Aorta (tissue), 5 donors: ENCODE measurements around the gene LRRC8E. TPM values are rescaled to one million over a fixed set of nuclear protein-coding genes. Genes with fewer than 3 reads are reported as not detected.

Experiments used
- ATAC-seq: fragments of 200-7000 bp; cut with Tn5 transposase; one replicate; pipeline ENCODE4 v1.9.1; 2022; ENCODE audit warnings: moderate library complexity; ENCODE audit not compliant: low FRiP score
- DNase-seq, 2 donors: peaks; one replicate each; pipeline ENCODE4 v3.0.0-alpha.2; 2020
- H3K27ac ChIP-seq, 2 donors: one replicate each; pipeline ENCODE4 v1.5.1; 2013; ENCODE audit warnings: low read length in 2 of 2, mild to moderate bottlenecking in 2 of 2, moderate library complexity in 2 of 2, control low read depth in 1 of 2, inconsistent platforms in 1 of 2, low read depth in 1 of 2
- H3K27me3 ChIP-seq, 2 donors: one replicate each; pipeline ENCODE4 v1.6.1; 2013; ENCODE audit warnings: control low read depth in 1 of 2, low read length in 1 of 2, mild to moderate bottlenecking in 1 of 2, moderate library complexity in 1 of 2; ENCODE audit not compliant: insufficient read depth in 2 of 2, control insufficient read depth in 1 of 2
- H3K36me3 ChIP-seq, 2 donors: one replicate each; pipeline ENCODE4 v1.6.1; 2013; ENCODE audit warnings: control low read depth in 1 of 2, low read length in 1 of 2, mild to moderate bottlenecking in 1 of 2; ENCODE audit not compliant: insufficient read depth in 2 of 2, control insufficient read depth in 1 of 2
- H3K4me1 ChIP-seq, 2 donors: one replicate each; pipeline ENCODE4 v1.6.1; 2013; ENCODE audit warnings: low read length in 2 of 2, control low read depth in 1 of 2, mild to moderate bottlenecking in 1 of 2, moderate library complexity in 1 of 2; ENCODE audit not compliant: insufficient read depth in 2 of 2, control insufficient read depth in 1 of 2
- H3K4me3 ChIP-seq, 2 donors: one replicate each; pipeline ENCODE4 v1.5.1; 2013; ENCODE audit warnings: low read length in 2 of 2, control low read depth in 1 of 2, mild to moderate bottlenecking in 1 of 2
- H3K9me3 ChIP-seq: one replicate; pipeline ENCODE4 v1.6.1; 2013; ENCODE audit warnings: mild to moderate bottlenecking, low read length; ENCODE audit not compliant: control insufficient read depth
- WGBS, 2 donors: extraction: QIAGEN DNeasy Blood & Tissue Kit; methylation state at CpG; one replicate each; pipeline ENCODE4 v1.1.7; 2013; 5-methylcytosine and 5-hydroxymethylcytosine counted together
- intact Hi-C, 2 donors: fragments of 100-400 bp; cut with DNase I; formaldehyde crosslinking; loops; one replicate each; pipeline versions ENCODE4 v1.14.2 to v1.15.0; 2022
- polyA plus RNA-seq, 2 donors: library from polyadenylated mRNA; stranded (reverse); fragments of 200-250 nt; gene quantifications; one replicate each; pipeline ENCODE4 v1.2.3, GENCODE V29; 2013
- total RNA-seq, 2 donors: library from RNA; stranded (reverse); fragmentation: NEBNext Ultra II Directional; extraction: Animal tissue kit (Norgen Biotek cat#: 25700); gene quantifications; one replicate each; pipeline ENCODE4 v1.2.1, GENCODE V29; 2021
- donor health status: healthy with polysubstance abuse.
- donor health status: Bipolar disorder and iron deficiency.
- donor health status: DM: no; HTN: no; CAD: no.
- donor health status: DM: no; HTN: no; CAD: no.
- donor health status: DM: yes; HTN: yes; CAD: no.

LRRC8E gene
- total and polyA plus RNA-seq, 4 donors, result 0.60 TPM; not detected in 3

GRCh38 chr19:7877249-7877836, 11.0 kb upstream of the LRRC8E start:
- WGBS, 2 donors, result 41 to 47% methylated on average over 6 of the region's 6 CpGs
- no peak overlapping the region for H3K4me3 ChIP-seq
- no peaks in the 10 kb centered on the region for H3K9me3 ChIP-seq
- ATAC-seq, result no peak
- no peaks in the 10 kb centered on the region for H3K4me1 ChIP-seq
- peaks cover 0 to 1% of the 10 kb centered on the region in 2 donors for H3K27me3 ChIP-seq
- no peak overlapping the region for H3K27ac ChIP-seq
- intact Hi-C loops, result no loop called here
- no peak for DNase-seq
- no peaks in the 10 kb centered on the region for H3K36me3 ChIP-seq

- Histone ChIP-seq H3K9me3 (no peaks in the 10 kb centered on the region), H3K36me3 (no peaks in the 10 kb centered on the region), H3K27me3 (no peaks in the 10 kb centered on the region), H3K27ac (no peak overlapping the region), H3K4me3 (no peak overlapping the region), H3K4me1 (no peaks in the 10 kb centered on the region)
- 69 to 72% methylated on average over 18 of the region's 18 CpGs for WGBS, 2 donors
- DNase-seq, result no peak
- ATAC-seq, result no peak
- intact Hi-C loops, result no loop called here
Observed at GRCh38 chr19:7879111-7879807, 9.1 kb upstream of the LRRC8E start.

GRCh38 chr19:7879836-7880235, 8.5 kb upstream of the LRRC8E start:
- Histone ChIP-seq H3K4me1 (no peaks in the 10 kb centered on the region), H3K36me3 (no peaks in the 10 kb centered on the region), H3K4me3 (no peak overlapping the region), H3K27ac (no peak overlapping the region), H3K9me3 (no peaks in the 10 kb centered on the region), H3K27me3 (no peaks in the 10 kb centered on the region)
- WGBS, 2 donors, result 87 to 90% methylated on average over 19 of the region's 19 CpGs
- DNase-seq, result no peak
- intact Hi-C loops, result no loop called here
- no peak for ATAC-seq

GRCh38 chr19:7881910-7882309, 6.4 kb upstream of the LRRC8E start:
- H3K4me1 ChIP-seq, result no peaks in the 10 kb centered on the region
- intact Hi-C loops, result no loop called here
- WGBS, 2 donors, result 92 to 94% methylated on average over 3 of the region's 3 CpGs
- H3K27ac ChIP-seq, result no peak overlapping the region
- no peaks in the 10 kb centered on the region for H3K36me3 ChIP-seq
- ATAC-seq, result no peak
- H3K9me3 ChIP-seq, result no peaks in the 10 kb centered on the region
- no peak for DNase-seq
- H3K4me3 ChIP-seq, result no peak overlapping the region
- no peaks in the 10 kb centered on the region for H3K27me3 ChIP-seq

- no peak for DNase-seq
- WGBS, 2 donors, result 76 to 87% methylated on average over 4 of the region's 4 CpGs
- H3K27ac ChIP-seq, result no peak overlapping the region
Observed at GRCh38 chr19:7883105-7883504, 5.2 kb upstream of the LRRC8E start.

GRCh38 chr19:7883796-7884570, 4.3 kb upstream of the LRRC8E start:
- Histone ChIP-seq H3K36me3 (no peaks in the 10 kb centered on the region), H3K27ac (no peak overlapping the region), H3K4me3 (no peak overlapping the region), H3K4me1 (no peaks in the 10 kb centered on the region), H3K9me3 (no peaks in the 10 kb centered on the region), H3K27me3 (no peaks in the 10 kb centered on the region)
- DNase-seq, result no peak
- WGBS, 2 donors, result 74 to 86% methylated on average over 2 of the region's 2 CpGs
- no peak for ATAC-seq
- intact Hi-C loops, result no loop called here

More at GRCh38 chr19:7883105-7883504, 5.2 kb upstream of the LRRC8E start:
- H3K4me3 ChIP-seq, result no peak overlapping the region
- intact Hi-C loops, result no loop called here
- H3K36me3 ChIP-seq, result no peaks in the 10 kb centered on the region
- no peaks in the 10 kb centered on the region for H3K4me1 ChIP-seq
- H3K9me3 ChIP-seq, result no peaks in the 10 kb centered on the region
- no peaks in the 10 kb centered on the region for H3K27me3 ChIP-seq
- ATAC-seq, result no peak

GRCh38 chr19:7885818-7886217, 2.5 kb upstream of the LRRC8E start:
- Histone ChIP-seq H3K9me3 (no peaks in the 10 kb centered on the region), H3K36me3 (no peaks in the 10 kb centered on the region), H3K4me1 (no peaks in the 10 kb centered on the region), H3K27me3 (no peaks in the 10 kb centered on the region), H3K27ac (no peak overlapping the region), H3K4me3 (no peak overlapping the region)
- intact Hi-C loops, result no loop called here
- DNase-seq (no peak), ATAC-seq (no peak)
- WGBS, 2 donors, result 91 to 93% methylated on average over 8 of the region's 8 CpGs

GRCh38 chr19:7887408-7888144, 734 bp upstream of the LRRC8E start:
- DNase-seq (no peak), ATAC-seq (no peak)
- Histone ChIP-seq H3K4me3 (no peak overlapping the region), H3K9me3 (no peaks in the 10 kb centered on the region), H3K27ac (no peak overlapping the region), H3K27me3 (no peaks in the 10 kb centered on the region), H3K36me3 (no peaks in the 10 kb centered on the region), H3K4me1 (no peaks in the 10 kb centered on the region)
- intact Hi-C loops, result no loop called here
- WGBS, 2 donors, result 89 to 91% methylated on average over 16 of the region's 16 CpGs
